HG02970 (cell line): ENCODE measurements around the gene TTBK2.

ENCODE experiments used
- ATAC-seq: cut with Tn5 transposase; IDR thresholded peaks from one replicate; pipeline ENCODE4 v1.9.1; 2021; ENCODE audit warnings: mild to moderate bottlenecking, moderate library complexity, moderate number of reproducible peaks; ENCODE audit not compliant: unreplicated experiment, low FRiP score

TTBK2 gene

GRCh38 chr15:42836251-42836650 is 84.3 kb downstream of the TTBK2 start:
- no peak for ATAC-seq

GRCh38 chr15:42832576-42832975 is 88.0 kb downstream of the TTBK2 start:
- ATAC-seq, result no peak

- no peak for ATAC-seq
Observed at GRCh38 chr15:42826251-42826890, 94.2 kb downstream of the TTBK2 start.

- ATAC-seq, result no peak
Observed at GRCh38 chr15:42825599-42825998, 95.0 kb downstream of the TTBK2 start.

- ATAC-seq, result no peak
Observed at GRCh38 chr15:42820811-42821210, 99.8 kb downstream of the TTBK2 start.

- no peak for ATAC-seq
Observed at GRCh38 chr15:42819786-42820185, 100.8 kb downstream of the TTBK2 start.

GRCh38 chr15:42811433-42811832 is 109.1 kb downstream of the TTBK2 start:
- ATAC-seq, result no peak

- ATAC-seq, result no peak
Observed at GRCh38 chr15:42808913-42809312, 111.7 kb downstream of the TTBK2 start.

GRCh38 chr15:42805266-42805665 is 115.3 kb downstream of the TTBK2 start:
- no peak for ATAC-seq

- no peak for ATAC-seq
Observed at GRCh38 chr15:42804739-42805138, 115.8 kb downstream of the TTBK2 start.

GRCh38 chr15:42803436-42803835 is 117.1 kb downstream of the TTBK2 start:
- ATAC-seq, result no peak

GRCh38 chr15:42802168-42802567 is 118.4 kb downstream of the TTBK2 start:
- ATAC-seq, result no peak

- ATAC-seq, result no peak
Observed at GRCh38 chr15:42800731-42801474, 119.7 kb downstream of the TTBK2 start.

- no peak for ATAC-seq
Observed at GRCh38 chr15:42798802-42799201, 121.8 kb downstream of the TTBK2 start.

- ATAC-seq, result no peak
Observed at GRCh38 chr15:42796955-42797782, 123.4 kb downstream of the TTBK2 start.

- no peak for ATAC-seq
Observed at GRCh38 chr15:42788725-42789124, 131.9 kb downstream of the TTBK2 start.

GRCh38 chr15:42786978-42787377 is 133.6 kb downstream of the TTBK2 start:
- no peak for ATAC-seq

- ATAC-seq, result no peak
Observed at GRCh38 chr15:42785569-42785968, 135.0 kb downstream of the TTBK2 start.

- ATAC-seq, result no peak
Observed at GRCh38 chr15:42784705-42785104, 135.9 kb downstream of the TTBK2 start.

GRCh38 chr15:42782716-42783115 is 137.9 kb downstream of the TTBK2 start:
- no peak for ATAC-seq

- no peak for ATAC-seq
Observed at GRCh38 chr15:42775416-42775815, 145.2 kb downstream of the TTBK2 start.
